ENCODE data around the gene CNOT6. TPM values are rescaled to one million over a fixed set of nuclear protein-coding genes. Genes with fewer than 3 reads are reported as not detected.
A peak's percentile ranks its signal among the peaks of the same experiment; 100 is the strongest.

Gene CNOT6
- total and polyA plus RNA-seq, 10 of the 15 experiments (the other 5 are each of a cell fraction or from before 2014, with no cell fraction given) = 3.8 to 22.1 (median 12.1) TPM

- 0 out of 2 replicates have a peak, but pooled peaks have one; percentile 6 for TF ChIP-seq ZBTB33 (IDR thresholded peaks at IDR 0.05)
- peak; percentile 99 for TF ChIP-seq BHLHE40 (IDR thresholded peaks at IDR 0.05; ENCODE audit: borderline replicate concordance in 1 of 2, low read depth in 2 of 2, low read length in 1 of 2)
- TF ChIP-seq MXI1 (IDR thresholded peaks at IDR 0.05; ENCODE audit: low read depth, low read length) = peak; percentile 79; the same call in 1 of the 2 replicates
- no peak for TF ChIP-seq WRNIP1 (IDR thresholded peaks at IDR 0.05; ENCODE audit: borderline replicate concordance, low read depth, low read length)
- TF ChIP-seq MEF2A (IDR thresholded peaks at IDR 0.05; ENCODE audit: insufficient read depth, low read depth, low read length) = no peak
- TF ChIP-seq CEBPB (IDR thresholded peaks at IDR 0.05; ENCODE audit: borderline replicate concordance in 1 of 2, low read depth in 2 of 2, low read length in 2 of 2) = no peak
- TF ChIP-seq YY1 (IDR thresholded peaks at IDR 0.05; ENCODE audit: low read depth, low read length) = peak; percentile 95
- TF ChIP-seq HDGF (IDR thresholded peaks at IDR 0.05) = no peak
- 0 out of 2 replicates have a peak, but pooled peaks have one; percentile 64 for TF ChIP-seq POLR2A (IDR thresholded peaks at IDR 0.05; ENCODE audit: low read depth, low read length)
- TF ChIP-seq RBBP5 (conservative IDR thresholded peaks at IDR 0.05) = no peak
- no peak; the same call in none of the 2 replicates for TF ChIP-seq RELB (IDR thresholded peaks at IDR 0.05; ENCODE audit: low read depth)
- TF ChIP-seq PBX3 (IDR thresholded peaks at IDR 0.05; ENCODE audit: insufficient replicate concordance, low read depth, low read length) = no peak
- no peak for TF ChIP-seq IRF4 (IDR thresholded peaks at IDR 0.05; ENCODE audit: low read depth, low read length)
- no peak for TF ChIP-seq CUX1 (IDR thresholded peaks at IDR 0.05; ENCODE audit: insufficient replicate concordance, low read depth, low read length)
- TF ChIP-seq CREB1 (IDR thresholded peaks at IDR 0.05; ENCODE audit: low read depth) = peak; percentile 86; the same call in 1 of the 2 replicates
- TF ChIP-seq BCLAF1 (IDR thresholded peaks at IDR 0.05) = peak; percentile 93
- TF ChIP-seq CREM (IDR thresholded peaks at IDR 0.05; ENCODE audit: low read depth) = peak; percentile 69
These were observed at the start of gene CNOT6 (continued) for GRCh38 chr5:180494060-180494509.

Data from GM12878 (cell line).